ENCODE measurements around the gene MAPK8IP3.
"Not testable (repeated sequence)": the region's sequence is repeated elsewhere in the genome, so short reads cannot be mapped to it uniquely, and the experiment has no call there.

The MAPK8IP3 gene

DNA sequence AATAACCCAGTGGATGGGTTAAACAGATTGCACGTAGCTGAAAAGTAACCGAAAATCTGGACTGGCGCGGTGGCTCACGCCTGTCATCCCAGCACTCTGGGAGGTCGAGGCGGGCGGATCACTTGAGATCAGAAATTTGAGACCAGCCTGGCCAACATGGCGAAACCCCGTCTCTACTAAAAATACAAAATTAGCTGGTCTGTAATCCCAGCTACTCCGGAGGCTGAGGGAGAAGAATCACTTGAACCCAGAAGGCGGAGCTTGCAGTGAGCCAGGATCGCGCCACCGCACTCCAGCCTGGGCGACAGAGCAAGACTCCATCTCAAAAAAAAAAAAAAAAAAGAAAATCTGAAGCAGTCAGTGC lies 689 bp upstream of the MAPK8IP3 start:
- Histone ChIP-seq H3K36me3 (ENCODE audit: insufficient read depth, low read length) (peaks cover 14% of the 10 kb centered on the region), H3K9ac (ENCODE audit: low read depth, low read length) (peak overlapping the region; percentile 93), H3K4me1 (ENCODE audit: control insufficient read depth, insufficient read depth, low read length) (peaks cover 29% of the 10 kb centered on the region), H3K4me2 (ENCODE audit: low read length) (peak overlapping the region; percentile 92), H3K4me3 (ENCODE audit: low read length) (peak overlapping the region; percentile 96)
- not testable (repeated sequence) for H3K9me3 ChIP-seq (replicated peaks; ENCODE audit: low read length); H3K27me3 ChIP-seq (ENCODE audit: control insufficient read depth, insufficient read depth, low read length)

DNA sequence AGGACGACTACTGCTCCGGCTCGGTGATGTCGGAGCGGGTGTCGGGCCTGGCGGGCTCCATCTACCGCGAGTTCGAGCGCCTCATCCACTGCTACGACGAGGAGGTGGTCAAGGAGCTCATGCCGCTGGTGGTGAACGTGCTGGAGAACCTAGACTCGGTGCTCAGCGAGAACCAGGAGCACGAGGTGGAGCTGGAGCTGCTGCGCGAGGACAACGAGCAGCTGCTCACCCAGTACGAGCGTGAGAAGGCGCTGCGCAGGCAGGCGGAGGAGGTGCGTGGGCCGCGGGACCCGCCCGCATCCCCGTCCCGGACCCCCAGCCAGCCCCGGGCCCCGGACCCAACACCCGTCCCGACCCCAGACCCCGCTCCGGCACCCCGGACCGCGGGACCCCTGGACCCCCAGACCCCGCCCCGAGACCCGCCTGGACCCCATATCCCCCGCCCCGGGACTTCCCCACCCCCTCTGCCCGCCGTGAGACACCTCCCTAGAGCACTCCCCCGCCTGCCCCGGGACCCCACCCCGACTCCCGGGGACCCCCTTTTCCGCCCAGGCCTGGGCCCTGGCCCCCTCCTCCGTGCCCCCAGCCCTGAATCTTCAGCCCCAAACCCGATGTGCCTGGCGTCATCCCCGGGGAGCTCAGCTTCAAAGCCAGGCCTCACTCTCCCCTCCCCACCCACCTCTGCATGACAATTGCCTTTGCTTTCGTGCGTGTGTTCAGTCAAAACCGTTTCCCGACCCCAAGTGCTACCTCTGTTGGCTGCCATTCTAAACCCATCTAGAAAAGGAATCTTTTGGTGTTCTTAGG lies 594 bp downstream of the MAPK8IP3 start:
- Histone ChIP-seq H3K9ac (ENCODE audit: low read depth, low read length) (peak overlapping the region; percentile 93), H3K4me2 (ENCODE audit: low read length) (peak overlapping the region; percentile 95), H3K27me3 (ENCODE audit: control insufficient read depth, insufficient read depth, low read length) (no peaks in the 10 kb centered on the region), H3K36me3 (ENCODE audit: insufficient read depth, low read length) (peaks cover 9% of the 10 kb centered on the region), H3K4me3 (ENCODE audit: low read length) (peak overlapping the region; percentile 96), H3K9me3 (replicated peaks; ENCODE audit: low read length) (no peaks in the 10 kb centered on the region), H3K4me1 (ENCODE audit: control insufficient read depth, insufficient read depth, low read length) (peaks cover 29% of the 10 kb centered on the region)

DNA sequence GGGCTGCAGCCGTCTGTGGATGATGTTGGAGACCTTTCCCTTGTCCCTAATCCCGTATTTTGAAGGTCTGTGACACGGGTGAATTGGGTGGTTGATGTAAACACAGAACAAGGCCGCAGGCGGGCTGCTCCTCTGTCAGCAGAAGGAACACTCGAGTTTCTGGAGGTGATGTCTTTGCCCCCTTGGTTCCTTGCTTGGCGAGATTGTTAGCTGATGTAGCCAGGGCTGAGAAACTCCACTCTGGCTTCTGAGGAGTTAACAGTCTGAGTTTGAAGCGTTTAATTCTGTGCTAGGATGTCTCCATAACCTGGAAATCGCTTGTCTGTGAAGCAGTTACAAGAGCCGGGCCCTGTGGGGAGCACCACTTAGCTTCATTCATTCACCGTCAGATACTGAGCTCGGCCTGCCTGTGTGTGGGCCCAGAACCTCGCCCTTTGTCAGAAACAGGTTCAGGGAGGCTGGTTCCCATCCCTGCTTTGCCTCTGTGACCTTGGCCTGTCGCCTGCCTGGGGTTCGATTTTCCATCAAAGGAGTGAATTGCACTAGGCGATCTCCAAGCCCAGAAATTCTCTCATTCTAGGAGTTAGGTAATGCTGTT lies 1.3 kb downstream of the MAPK8IP3 start:
- Histone ChIP-seq H3K4me1 (ENCODE audit: control insufficient read depth, insufficient read depth, low read length) (peaks cover 29% of the 10 kb centered on the region), H3K27me3 (ENCODE audit: control insufficient read depth, insufficient read depth, low read length) (no peaks in the 10 kb centered on the region), H3K4me3 (ENCODE audit: low read length) (peak overlapping the region; percentile 96), H3K36me3 (ENCODE audit: insufficient read depth, low read length) (peaks cover 8% of the 10 kb centered on the region), H3K9me3 (replicated peaks; ENCODE audit: low read length) (no peaks in the 10 kb centered on the region), H3K4me2 (ENCODE audit: low read length) (peak overlapping the region; percentile 95), H3K9ac (ENCODE audit: low read depth, low read length) (peak overlapping the region; percentile 93)

DNA sequence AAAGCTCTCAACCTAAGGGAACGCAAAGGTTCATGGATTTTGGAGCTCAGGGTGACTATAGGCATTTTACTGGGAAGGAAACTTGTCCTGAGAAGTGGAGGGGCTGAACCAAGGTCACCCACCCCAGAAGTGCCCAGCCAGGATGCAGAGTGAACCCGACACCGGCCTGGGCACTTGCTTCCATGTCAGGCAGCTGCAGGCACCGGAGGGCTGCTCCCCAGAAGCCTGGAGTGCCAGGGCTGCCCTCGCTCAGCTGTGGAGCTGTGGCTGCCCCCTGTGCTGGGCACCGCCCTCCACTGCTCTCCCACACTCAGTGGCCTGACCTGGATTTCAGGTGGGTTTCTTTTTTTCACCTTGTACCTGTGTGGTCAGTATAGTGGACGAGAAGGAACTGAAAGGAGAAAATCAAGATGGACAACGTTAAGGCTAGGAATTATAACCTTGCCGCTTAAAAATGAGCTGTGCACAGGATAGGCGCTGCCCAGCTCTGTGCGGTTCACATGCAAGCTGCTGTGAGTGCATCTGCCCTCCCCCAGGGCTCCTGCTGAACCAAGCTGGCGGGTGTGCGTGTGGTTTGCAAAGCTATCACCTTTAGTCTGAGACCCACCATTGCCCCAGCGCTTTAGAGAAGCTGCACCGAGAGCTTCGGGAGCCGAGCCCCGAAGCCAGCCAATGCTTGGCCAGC lies 2.2 kb downstream of the MAPK8IP3 start:
- Histone ChIP-seq H3K27me3 (ENCODE audit: control insufficient read depth, insufficient read depth, low read length) (no peaks in the 10 kb centered on the region), H3K4me2 (ENCODE audit: low read length) (peak overlapping the region; percentile 95), H3K4me3 (ENCODE audit: low read length) (peak overlapping the region; percentile 96), H3K9me3 (replicated peaks; ENCODE audit: low read length) (no peaks in the 10 kb centered on the region), H3K9ac (ENCODE audit: low read depth, low read length) (peak overlapping the region; percentile 93), H3K4me1 (ENCODE audit: control insufficient read depth, insufficient read depth, low read length) (peaks cover 37% of the 10 kb centered on the region), H3K36me3 (ENCODE audit: insufficient read depth, low read length) (peaks cover 5% of the 10 kb centered on the region)

DNA sequence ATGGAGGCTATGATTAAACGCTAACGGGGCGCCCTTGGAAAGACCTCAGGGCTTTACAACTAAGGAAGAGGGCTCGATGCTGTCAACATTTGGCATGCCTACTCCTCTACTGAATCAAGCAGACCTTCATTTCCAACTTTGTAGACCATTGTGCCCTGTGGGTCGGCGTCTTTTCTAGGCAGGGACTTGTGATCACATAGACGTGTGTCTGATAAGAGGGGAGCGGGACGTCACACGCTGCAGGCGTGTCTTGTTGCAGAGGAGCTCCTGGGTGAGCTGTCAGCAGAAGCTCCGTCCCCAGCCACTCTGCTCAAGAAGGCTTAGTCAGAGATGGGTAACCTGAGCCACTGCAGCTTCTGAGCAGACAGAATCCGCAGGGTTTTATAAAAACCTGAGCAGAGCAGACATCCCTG lies 2.8 kb downstream of the MAPK8IP3 start:
- H3K9ac ChIP-seq (ENCODE audit: low read depth, low read length): peak overlapping the region; percentile 33

DNA sequence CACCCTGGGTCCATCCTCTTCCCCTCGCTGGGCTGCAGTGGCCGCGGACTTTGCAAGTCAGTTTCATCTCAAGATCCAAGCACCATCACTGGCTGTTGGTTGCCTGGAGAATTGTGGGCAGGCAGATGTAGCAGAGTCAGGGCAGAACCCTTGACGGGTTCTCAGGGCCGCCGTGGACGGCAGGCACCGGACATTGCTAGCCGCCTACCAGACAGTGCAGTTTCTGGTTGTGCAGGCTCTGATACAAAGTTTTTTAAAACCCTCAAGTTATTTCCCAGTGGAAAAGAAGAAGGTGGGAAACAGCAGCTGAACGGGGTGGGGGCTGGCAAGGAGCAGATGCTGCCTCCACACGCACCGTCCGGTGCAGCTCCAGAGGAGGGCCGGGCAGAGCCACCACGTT lies 3.4 kb downstream of the MAPK8IP3 start:
- Histone ChIP-seq H3K36me3 (ENCODE audit: insufficient read depth, low read length) (peaks cover 5% of the 10 kb centered on the region), H3K27me3 (ENCODE audit: control insufficient read depth, insufficient read depth, low read length) (no peaks in the 10 kb centered on the region), H3K9me3 (replicated peaks; ENCODE audit: low read length) (no peaks in the 10 kb centered on the region), H3K9ac (ENCODE audit: low read depth, low read length) (no peak overlapping the region), H3K4me2 (ENCODE audit: low read length) (peak overlapping the region; percentile 95), H3K4me1 (ENCODE audit: control insufficient read depth, insufficient read depth, low read length) (peaks cover 40% of the 10 kb centered on the region), H3K4me3 (ENCODE audit: low read length) (peak overlapping the region; percentile 96)

More for the DNA sequence above, 2.8 kb downstream of the MAPK8IP3 start:
- Histone ChIP-seq H3K4me3 (ENCODE audit: low read length) (peak overlapping the region; percentile 96), H3K27me3 (ENCODE audit: control insufficient read depth, insufficient read depth, low read length) (no peaks in the 10 kb centered on the region), H3K36me3 (ENCODE audit: insufficient read depth, low read length) (peaks cover 5% of the 10 kb centered on the region), H3K9me3 (replicated peaks; ENCODE audit: low read length) (no peaks in the 10 kb centered on the region), H3K4me2 (ENCODE audit: low read length) (peak overlapping the region; percentile 95), H3K4me1 (ENCODE audit: control insufficient read depth, insufficient read depth, low read length) (peaks cover 40% of the 10 kb centered on the region)

DNA sequence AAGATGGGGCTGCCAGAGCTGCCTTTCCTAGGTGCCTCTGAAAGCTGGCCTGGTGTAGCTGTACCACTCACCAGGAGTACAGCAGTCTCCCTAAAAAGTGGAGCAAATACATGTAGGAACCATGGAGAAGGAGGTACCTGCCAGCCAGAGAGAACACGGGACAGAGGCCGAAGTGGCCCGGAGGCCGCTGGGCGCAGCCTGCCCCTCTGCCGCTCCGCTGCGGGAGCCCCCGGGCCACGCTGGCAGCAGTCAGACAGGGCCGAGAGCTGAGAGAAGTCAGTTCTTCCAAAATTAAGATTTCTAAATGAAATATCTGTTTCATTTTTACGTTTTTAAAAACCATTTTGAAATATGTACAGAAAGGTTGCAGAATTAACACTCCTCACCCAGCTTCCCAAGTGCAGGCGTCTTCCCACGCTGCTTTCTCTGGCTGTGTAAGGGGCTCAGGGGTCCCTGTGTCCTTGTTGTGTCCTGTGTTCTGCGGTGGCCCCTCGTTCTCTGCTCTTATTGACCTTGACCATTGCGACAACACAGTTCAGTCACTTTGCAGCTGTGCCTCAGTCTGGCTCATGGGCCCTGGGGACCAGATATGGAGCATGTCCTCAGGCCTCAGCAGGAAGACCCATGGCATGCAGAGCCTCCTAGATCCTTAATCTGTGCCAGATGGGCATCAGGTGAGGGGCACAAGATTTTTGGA lies 5.0 kb downstream of the MAPK8IP3 start:
- Histone ChIP-seq H3K9me3 (replicated peaks; ENCODE audit: low read length) (no peaks in the 10 kb centered on the region), H3K4me3 (ENCODE audit: low read length) (no peak overlapping the region), H3K9ac (ENCODE audit: low read depth, low read length) (no peak overlapping the region), H3K27me3 (ENCODE audit: control insufficient read depth, insufficient read depth, low read length) (no peaks in the 10 kb centered on the region), H3K4me1 (ENCODE audit: control insufficient read depth, insufficient read depth, low read length) (peaks cover 34% of the 10 kb centered on the region), H3K4me2 (ENCODE audit: low read length) (no peak overlapping the region), H3K36me3 (ENCODE audit: insufficient read depth, low read length) (peaks cover 5% of the 10 kb centered on the region)

DNA sequence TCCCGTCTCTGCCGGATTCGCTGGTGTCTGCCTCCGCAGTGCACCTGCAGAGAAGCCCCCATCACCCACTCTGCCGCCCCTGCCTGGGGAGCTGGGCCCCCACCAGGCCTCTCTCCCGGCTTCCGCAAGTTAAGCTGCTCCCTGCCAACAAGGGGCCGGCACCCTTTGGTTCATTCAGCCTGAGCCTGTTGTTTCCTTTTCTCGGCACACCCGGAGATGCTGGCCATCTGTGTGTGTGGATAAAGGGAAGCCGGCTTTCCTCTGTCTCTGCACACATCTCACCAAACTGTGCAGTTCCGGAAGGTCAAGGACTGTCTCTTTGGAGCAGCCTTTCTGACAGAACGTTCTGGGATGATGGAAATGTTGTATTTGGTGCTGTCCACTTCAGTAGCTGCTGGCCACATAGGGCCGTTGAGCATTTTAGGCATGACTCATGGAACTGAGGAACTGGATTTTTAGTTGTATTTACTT lies 6.8 kb downstream of the MAPK8IP3 start:
- Histone ChIP-seq H3K9ac (ENCODE audit: low read depth, low read length) (no peak overlapping the region), H3K27me3 (ENCODE audit: control insufficient read depth, insufficient read depth, low read length) (no peaks in the 10 kb centered on the region), H3K4me3 (ENCODE audit: low read length) (no peak overlapping the region), H3K4me2 (ENCODE audit: low read length) (no peak overlapping the region), H3K4me1 (ENCODE audit: control insufficient read depth, insufficient read depth, low read length) (peaks cover 29% of the 10 kb centered on the region), H3K36me3 (ENCODE audit: insufficient read depth, low read length) (peaks cover 5% of the 10 kb centered on the region), H3K9me3 (replicated peaks; ENCODE audit: low read length) (no peaks in the 10 kb centered on the region)

DNA sequence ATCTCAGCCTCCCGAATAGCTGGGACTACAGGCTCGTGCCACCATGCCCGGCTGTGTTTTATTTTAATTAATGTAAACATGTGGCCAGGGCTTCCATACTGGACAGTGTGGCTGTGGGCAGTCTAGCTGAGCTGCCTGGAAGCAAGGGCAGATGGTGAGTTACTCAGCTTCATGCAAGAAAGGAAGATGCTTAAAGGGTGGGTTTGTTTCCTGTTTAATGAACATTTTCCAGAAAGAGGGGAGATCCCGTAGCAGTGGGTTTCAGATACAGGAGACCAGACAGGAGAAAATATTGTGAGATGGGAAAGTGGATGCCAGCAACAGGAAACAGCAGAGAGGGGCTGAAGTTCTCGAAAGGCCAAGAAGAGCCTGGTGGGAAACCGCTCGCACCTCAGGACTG lies 7.3 kb downstream of the MAPK8IP3 start:
- Histone ChIP-seq H3K9ac (ENCODE audit: low read depth, low read length) (no peak overlapping the region), H3K4me3 (ENCODE audit: low read length) (no peak overlapping the region), H3K4me2 (ENCODE audit: low read length) (no peak overlapping the region), H3K9me3 (replicated peaks; ENCODE audit: low read length) (no peaks in the 10 kb centered on the region), H3K36me3 (ENCODE audit: insufficient read depth, low read length) (no peaks in the 10 kb centered on the region), H3K4me1 (ENCODE audit: control insufficient read depth, insufficient read depth, low read length) (peaks cover 24% of the 10 kb centered on the region), H3K27me3 (ENCODE audit: control insufficient read depth, insufficient read depth, low read length) (no peaks in the 10 kb centered on the region)

DNA sequence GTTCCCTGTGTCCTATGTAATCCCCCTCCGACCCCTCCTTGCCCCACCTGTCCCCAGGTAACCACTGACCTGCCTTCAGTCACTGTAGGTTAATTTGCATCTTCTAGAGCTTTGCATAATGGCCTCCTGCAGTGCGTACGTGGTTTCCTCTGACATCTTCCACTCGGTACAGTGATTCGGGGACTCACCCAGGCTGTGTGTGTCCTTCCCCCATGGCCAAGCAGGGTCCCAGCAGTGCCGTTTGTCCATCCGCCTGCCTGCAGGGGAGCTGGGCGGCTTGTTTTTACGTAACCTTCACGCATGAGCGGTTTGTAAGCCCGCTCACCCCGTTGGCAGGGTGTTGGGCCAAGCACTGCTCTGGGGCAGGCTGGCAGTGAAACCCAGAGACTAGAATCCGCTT lies 7.9 kb downstream of the MAPK8IP3 start:
- H3K4me3 ChIP-seq (ENCODE audit: low read length): no peak overlapping the region
- no peaks in the 10 kb centered on the region for H3K9me3 ChIP-seq (replicated peaks; ENCODE audit: low read length)
- H3K4me1 ChIP-seq (ENCODE audit: control insufficient read depth, insufficient read depth, low read length): peaks cover 18% of the 10 kb centered on the region
- H3K27me3 ChIP-seq (ENCODE audit: control insufficient read depth, insufficient read depth, low read length): no peaks in the 10 kb centered on the region
- no peak overlapping the region for H3K9ac ChIP-seq (ENCODE audit: low read depth, low read length)
- no peaks in the 10 kb centered on the region for H3K36me3 ChIP-seq (ENCODE audit: insufficient read depth, low read length)
- H3K4me2 ChIP-seq (ENCODE audit: low read length): no peak overlapping the region

DNA sequence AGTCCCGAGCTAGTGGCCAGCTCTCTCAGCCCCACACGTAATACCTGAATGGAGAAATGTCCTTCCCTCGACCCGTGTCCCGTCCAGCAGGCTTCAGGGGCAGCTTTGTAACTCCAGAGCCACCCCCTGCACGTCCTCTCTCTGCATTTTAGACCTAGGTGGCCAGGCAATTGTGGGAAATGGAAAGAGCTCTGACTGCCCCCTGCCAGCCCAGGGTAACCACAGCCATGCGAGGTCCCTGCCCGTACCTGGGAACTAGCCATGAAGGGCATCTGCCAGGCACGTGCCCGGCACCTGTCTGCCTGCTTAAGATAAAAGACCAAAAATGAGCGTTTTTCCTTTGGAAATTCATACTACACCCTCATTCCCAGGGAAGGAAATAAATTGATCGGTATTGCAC lies 9.2 kb downstream of the MAPK8IP3 start:
- H3K4me1 ChIP-seq (ENCODE audit: control insufficient read depth, insufficient read depth, low read length): peaks cover 11% of the 10 kb centered on the region
- no peak overlapping the region for H3K4me2 ChIP-seq (ENCODE audit: low read length)
- H3K9ac ChIP-seq (ENCODE audit: low read depth, low read length): no peak overlapping the region
- H3K4me3 ChIP-seq (ENCODE audit: low read length): no peak overlapping the region
- no peaks in the 10 kb centered on the region for H3K36me3 ChIP-seq (ENCODE audit: insufficient read depth, low read length)
- no peaks in the 10 kb centered on the region for H3K27me3 ChIP-seq (ENCODE audit: control insufficient read depth, insufficient read depth, low read length)
- no peaks in the 10 kb centered on the region for H3K9me3 ChIP-seq (replicated peaks; ENCODE audit: low read length)

Data from skeletal muscle satellite cell (primary cell).